Endodermal cell (in vitro differentiated cells): Measurements from ENCODE around the gene GRB14. TPM values are rescaled to one million over a fixed set of nuclear protein-coding genes. Genes with fewer than 3 reads are reported as not detected.

Source experiments
- DNase-seq: peaks from one replicate; pipeline ENCODE4 v3.0.0-alpha.2; 2017
- H3K27ac ChIP-seq: 2 replicates; pipeline ENCODE4 v1.5.1; 2013; ENCODE audit warnings: mild to moderate bottlenecking, low read depth, low read length, moderate library complexity
- H3K27me3 ChIP-seq: 2 replicates; pipeline ENCODE4 v1.6.1; 2013; ENCODE audit warnings: mild to moderate bottlenecking, low read length, moderate library complexity; ENCODE audit not compliant: insufficient read depth, control insufficient read depth, poor library complexity, severe bottlenecking
- H3K36me3 ChIP-seq: 2 replicates; pipeline ENCODE4 v1.7.0; 2013; ENCODE audit warnings: mild to moderate bottlenecking, low read length, moderate library complexity; ENCODE audit not compliant: control insufficient read depth, insufficient read depth
- H3K4me1 ChIP-seq: one replicate; pipeline ENCODE4 v1.7.0; 2013; ENCODE audit warnings: low read length; ENCODE audit not compliant: control insufficient read depth, insufficient read depth
- H3K4me3 ChIP-seq: 2 replicates; pipeline ENCODE4 v1.5.1; 2013; ENCODE audit warnings: mild to moderate bottlenecking, low read length, moderate library complexity
- H3K9ac ChIP-seq: 2 replicates; pipeline ENCODE4 v1.6.1; 2013; ENCODE audit warnings: mild to moderate bottlenecking, low read length, moderate library complexity; ENCODE audit not compliant: poor library complexity, severe bottlenecking; ENCODE audit errors: extremely low read depth
- H3K9me3 ChIP-seq: 2 replicates; pipeline ENCODE4 v1.6.1; 2013; ENCODE audit warnings: mild to moderate bottlenecking, low read length, moderate library complexity; ENCODE audit not compliant: control insufficient read depth
- H3K27ac Mint-ChIP-seq: 2 replicates; pipeline ENCODE4 v1.8.0; 2020; ENCODE audit warnings: mixed read lengths
- H3K27me3 Mint-ChIP-seq: 2 replicates; pipeline ENCODE4 v1.8.0; 2021; ENCODE audit warnings: mild to moderate bottlenecking, mixed read lengths; ENCODE audit not compliant: insufficient read depth
- H3K36me3 Mint-ChIP-seq: 2 replicates; pipeline ENCODE4 v1.8.0; 2020; ENCODE audit warnings: low read depth, mixed read lengths
- H3K4me1 Mint-ChIP-seq: 2 replicates; pipeline ENCODE4 v1.8.0; 2020; ENCODE audit warnings: mixed read lengths
- H3K4me3 Mint-ChIP-seq: 2 replicates; pipeline ENCODE4 v1.8.0; 2020; ENCODE audit warnings: mild to moderate bottlenecking, moderate library complexity, mixed read lengths
- H3K9me3 Mint-ChIP-seq: 2 replicates; pipeline ENCODE4 v1.8.0; 2020; ENCODE audit warnings: mild to moderate bottlenecking, mixed read lengths
- CTCF ChIP-seq: fragments of 200-600 bp; sonication (generic); conservative IDR thresholded peaks from 2 replicates; pipeline ENCODE4 v1.5.0; 2021; ENCODE audit warnings: antibody characterized with exemption, mild to moderate bottlenecking
- WGBS, 2 experiments: methylation state at CpG; one replicate each; pipeline versions ENCODE4 v1.1.5 to v1.1.7; 2013; ENCODE audit warnings: missing lambda C conversion rate in 2 of 2, mixed read lengths in 1 of 2; ENCODE audit not compliant: insufficient coverage in 1 of 2, insufficient read length in 1 of 2; 5-methylcytosine and 5-hydroxymethylcytosine counted together
- total RNA-seq, 2 donors: library from RNA; stranded (reverse); fragmentation: NEBNext Ultra II Directional in 1 of 2; extraction: Animal tissue kit (Norgen Biotek cat#: 25700) in 1 of 2; gene quantifications; 2 replicates in 1 of 2; 3 replicates in 1 of 2; pipeline ENCODE4 v1.2.1, GENCODE V29; 2021

The GRB14 gene
- total RNA-seq, 2 donors from 2014 or later, result 16.5 to 21.4 TPM

GRCh38 chr2:164605295-164605694, 16.0 kb downstream of the GRB14 start:
- H3K4me3 Mint-ChIP-seq, result no peak overlapping the region
- no peaks in the 10 kb centered on the region for H3K9me3 Mint-ChIP-seq
- no peak overlapping the region for H3K27ac Mint-ChIP-seq
- H3K4me1 Mint-ChIP-seq, result no peaks in the 10 kb centered on the region
- no peaks in the 10 kb centered on the region for H3K27me3 Mint-ChIP-seq
- no peak overlapping the region for H3K4me3 ChIP-seq
- no peak overlapping the region for H3K27ac ChIP-seq
- no peaks in the 10 kb centered on the region for H3K36me3 ChIP-seq
- no peak overlapping the region for H3K9ac ChIP-seq
- H3K4me1 ChIP-seq, result no peaks in the 10 kb centered on the region
- no peaks in the 10 kb centered on the region for H3K36me3 Mint-ChIP-seq
- TF ChIP-seq CTCF, result no peak
- 89 to 100% methylated on average over 1 to 2 of the region's 2 CpGs for WGBS, 2 experiments
- DNase-seq, result no peak
- H3K27me3 ChIP-seq, result no peaks in the 10 kb centered on the region
- no peaks in the 10 kb centered on the region for H3K9me3 ChIP-seq

- no peak overlapping the region for H3K27ac ChIP-seq
- H3K4me3 Mint-ChIP-seq, result no peak overlapping the region
- H3K9ac ChIP-seq, result no peak overlapping the region
- no peak for DNase-seq
- H3K9me3 ChIP-seq, result no peaks in the 10 kb centered on the region
- no peaks in the 10 kb centered on the region for H3K27me3 Mint-ChIP-seq
- no peak overlapping the region for H3K4me3 ChIP-seq
- no peak for TF ChIP-seq CTCF
- H3K4me1 Mint-ChIP-seq, result no peaks in the 10 kb centered on the region
- 100% methylated on average over 1 of the region's 1 CpG; no CpG with 5 or more reads in 1 of the 2 experiments for WGBS, 2 experiments
- H3K36me3 ChIP-seq, result no peaks in the 10 kb centered on the region
- no peak overlapping the region for H3K27ac Mint-ChIP-seq
- no peaks in the 10 kb centered on the region for H3K4me1 ChIP-seq
- no peaks in the 10 kb centered on the region for H3K27me3 ChIP-seq
- H3K36me3 Mint-ChIP-seq, result no peaks in the 10 kb centered on the region
- no peaks in the 10 kb centered on the region for H3K9me3 Mint-ChIP-seq
Measured at GRCh38 chr2:164600763-164601162, 20.5 kb downstream of the GRB14 start.

GRCh38 chr2:164599954-164600589, 21.2 kb downstream of the GRB14 start:
- H3K36me3 Mint-ChIP-seq, result no peaks in the 10 kb centered on the region
- Histone ChIP-seq H3K36me3 (no peaks in the 10 kb centered on the region), H3K9ac (no peak overlapping the region), H3K27me3 (no peaks in the 10 kb centered on the region), H3K27ac (no peak overlapping the region), H3K4me3 (no peak overlapping the region), H3K9me3 (no peaks in the 10 kb centered on the region), H3K4me1 (peaks cover 2% of the 10 kb centered on the region)
- WGBS, 2 experiments, result 56% methylated on average over 2 of the region's 3 CpGs; no CpG with 5 or more reads in 1 of the 2 experiments
- no peaks in the 10 kb centered on the region for H3K9me3 Mint-ChIP-seq
- DNase-seq, result peak; percentile 77
- no peak overlapping the region for H3K27ac Mint-ChIP-seq
- no peaks in the 10 kb centered on the region for H3K27me3 Mint-ChIP-seq
- H3K4me1 Mint-ChIP-seq, result peaks cover 4% of the 10 kb centered on the region
- no peak overlapping the region for H3K4me3 Mint-ChIP-seq
- TF ChIP-seq CTCF, result peak; percentile 95
